NCI-H2029 treated with DMSO at 0.1 percent for 48 hours (cell line): ENCODE data around the gene FZD1.
"Not testable (repeated sequence)": the region's sequence is repeated elsewhere in the genome, so short reads cannot be mapped to it uniquely, and the experiment has no call there.

Experiments used
- DNase-seq: peaks from one replicate; lab custom pipeline; 2025; lab: John Stamatoyannopoulos, UW

FZD1 gene

DNA sequence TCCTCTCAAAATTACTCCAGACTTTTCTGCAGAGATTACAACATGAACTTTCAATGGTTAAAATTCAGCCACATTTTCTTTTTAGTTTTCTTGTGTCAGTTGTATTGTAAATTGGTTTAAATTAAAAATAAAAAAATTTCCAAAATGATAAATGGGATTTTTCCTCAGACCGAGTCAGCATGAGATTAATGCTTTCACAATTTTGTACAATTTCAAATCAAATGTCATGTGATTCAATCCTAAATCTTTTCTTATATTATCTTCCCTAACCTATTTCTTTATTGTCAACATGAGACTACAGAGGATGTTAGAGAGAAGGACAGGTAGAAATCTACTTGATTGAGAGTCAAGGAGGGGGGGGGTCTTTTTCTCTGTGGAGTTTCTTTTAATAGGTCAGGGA lies 33.7 kb downstream of the FZD1 start:
- DNase-seq: no peak

GRCh38 chr7:91299952-91300775 lies 35.9 kb downstream of the FZD1 start:
- DNase-seq: no peak

DNA sequence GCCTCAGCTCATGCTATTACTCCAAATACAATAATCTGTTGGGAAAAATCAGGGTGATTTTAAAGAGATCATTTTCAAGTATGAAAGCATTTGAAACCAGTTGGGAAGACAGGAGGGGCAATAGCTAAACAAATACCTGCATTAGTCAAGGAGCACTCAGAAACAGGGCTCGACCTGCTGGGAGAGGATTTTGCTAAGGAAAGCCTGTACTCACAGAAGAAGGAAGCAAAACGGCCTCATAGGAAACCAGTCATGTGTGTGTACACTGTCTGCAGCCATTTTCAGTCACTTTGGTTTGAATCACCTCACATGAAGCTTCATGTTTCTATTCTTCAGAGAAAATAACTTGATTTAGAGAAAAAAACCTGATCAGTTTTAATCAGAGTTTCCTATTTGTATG lies 38.6 kb downstream of the FZD1 start:
- DNase-seq: peak; percentile 25

- no peak for DNase-seq
Measured at GRCh38 chr7:91306266-91306665, 42.0 kb downstream of the FZD1 start.

DNA sequence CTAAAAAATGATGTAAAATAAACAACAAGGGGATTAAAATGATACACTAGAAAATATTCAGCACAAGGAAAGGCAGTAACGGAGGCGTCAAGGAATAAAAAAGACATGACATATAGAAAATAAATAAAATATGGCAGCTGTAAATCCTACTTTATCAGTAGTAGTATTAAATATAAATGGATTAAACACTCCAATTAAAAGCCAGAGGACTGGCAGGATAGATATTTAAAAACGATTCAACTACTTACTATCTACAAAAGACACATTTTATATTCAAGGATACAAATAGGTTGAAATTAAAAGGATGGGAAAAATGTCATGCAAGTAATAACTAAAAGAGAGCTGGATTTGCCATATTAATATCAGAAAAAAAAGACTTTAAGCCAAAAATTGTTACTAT lies 43.2 kb downstream of the FZD1 start:
- no peak for DNase-seq

GRCh38 chr7:91308191-91308590 lies 44.0 kb downstream of the FZD1 start:
- DNase-seq: not testable (repeated sequence)

DNA sequence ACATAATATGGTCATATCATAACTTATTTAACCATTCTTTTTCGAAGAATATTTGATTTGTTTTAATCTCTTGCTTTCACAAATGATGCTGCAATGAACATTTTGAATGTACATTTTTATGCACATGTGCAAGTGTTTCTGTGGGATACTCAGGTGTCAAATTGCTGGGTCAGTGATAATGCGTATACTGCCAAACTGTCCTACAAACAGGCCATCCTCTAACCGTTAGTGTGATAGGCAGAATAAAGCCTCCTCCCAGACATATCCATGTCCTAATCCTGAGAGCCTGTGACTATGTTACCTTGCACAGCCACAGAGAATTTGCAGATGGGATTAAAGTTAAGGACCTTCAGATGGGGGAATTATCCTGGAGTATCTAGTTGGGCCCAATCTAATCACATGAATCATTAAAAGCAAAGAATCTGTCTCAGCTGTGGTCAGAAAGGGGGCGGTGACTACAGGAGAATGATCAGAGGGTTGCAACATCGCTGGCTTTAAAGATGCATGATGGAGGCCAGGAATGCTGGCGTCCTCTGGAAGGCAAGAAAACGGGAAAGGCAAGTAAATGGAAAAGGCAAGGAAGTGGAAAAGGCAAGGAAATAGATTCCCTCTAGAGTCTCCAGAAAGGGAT lies 46.7 kb downstream of the FZD1 start:
- no peak for DNase-seq

DNA sequence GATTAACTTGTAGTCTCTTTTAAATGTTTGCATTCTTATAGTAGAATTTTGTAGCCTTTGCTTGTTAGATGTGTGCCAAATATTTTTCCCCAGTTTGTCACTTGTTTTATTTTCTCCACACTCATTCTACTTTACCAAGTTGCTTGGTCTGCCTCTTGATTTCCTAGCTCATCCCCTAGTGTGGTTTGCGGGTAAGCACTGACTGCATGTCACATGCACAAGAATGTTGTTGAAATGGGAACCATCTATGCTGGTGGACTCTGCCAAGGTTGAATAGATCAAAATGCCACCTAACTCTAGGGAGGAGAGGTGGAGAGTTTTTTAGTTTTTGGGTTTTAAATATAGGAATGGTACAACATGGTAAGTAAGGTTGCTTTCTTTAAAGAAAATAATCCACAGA lies 47.6 kb downstream of the FZD1 start:
- no peak for DNase-seq

DNA sequence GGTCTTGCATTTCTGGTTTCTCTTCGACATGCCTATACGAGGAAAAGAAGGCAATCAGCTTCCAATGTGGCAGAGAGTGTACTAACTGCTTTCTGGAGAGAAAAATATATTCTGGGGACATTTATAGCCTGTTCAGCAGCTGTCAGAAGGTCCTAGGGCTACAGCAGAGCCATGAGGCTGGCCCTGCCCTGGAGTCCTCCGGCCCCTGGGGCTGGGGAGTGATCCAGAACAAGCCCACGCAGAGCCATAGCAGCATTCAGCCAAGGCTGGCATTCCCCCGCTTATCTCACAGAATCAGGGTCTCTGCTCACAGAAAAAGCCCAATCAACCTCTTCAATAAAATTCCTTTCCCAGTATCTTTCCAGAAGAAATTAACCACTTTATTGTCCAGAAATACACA lies 48.9 kb downstream of the FZD1 start:
- DNase-seq: no peak

- DNase-seq: no peak
Measured at GRCh38 chr7:91314591-91315323, 50.5 kb downstream of the FZD1 start.

- DNase-seq: no peak
Measured at GRCh38 chr7:91316426-91316825, 52.2 kb downstream of the FZD1 start.

DNA sequence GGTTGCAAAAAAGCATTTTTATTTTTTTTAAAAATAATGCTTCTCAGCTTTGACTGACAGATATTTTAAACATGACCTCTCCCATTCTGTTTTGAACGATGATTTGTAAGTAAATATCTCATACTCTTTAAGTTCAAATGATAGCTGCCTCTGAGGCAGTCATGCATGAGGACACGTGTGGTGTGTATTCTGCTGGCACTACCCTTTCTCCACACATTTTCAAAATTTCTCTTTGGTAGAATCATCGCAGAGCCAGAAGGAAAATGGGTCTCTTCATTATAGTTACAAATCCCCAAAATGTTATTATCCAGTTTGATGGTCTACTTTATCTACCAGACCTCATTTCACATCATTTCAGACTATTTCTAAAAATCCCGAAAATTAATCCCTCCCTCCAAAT lies 55.1 kb downstream of the FZD1 start:
- DNase-seq: no peak

GRCh38 chr7:91320366-91321078 lies 56.3 kb downstream of the FZD1 start:
- no peak for DNase-seq
